Measurements from ENCODE around the gene TAS2R41.

TAS2R41 gene

GRCh38 chr7:143499743-143500348, 22.2 kb downstream of the TAS2R41 start:
- TF ChIP-seq, protein P1, sequence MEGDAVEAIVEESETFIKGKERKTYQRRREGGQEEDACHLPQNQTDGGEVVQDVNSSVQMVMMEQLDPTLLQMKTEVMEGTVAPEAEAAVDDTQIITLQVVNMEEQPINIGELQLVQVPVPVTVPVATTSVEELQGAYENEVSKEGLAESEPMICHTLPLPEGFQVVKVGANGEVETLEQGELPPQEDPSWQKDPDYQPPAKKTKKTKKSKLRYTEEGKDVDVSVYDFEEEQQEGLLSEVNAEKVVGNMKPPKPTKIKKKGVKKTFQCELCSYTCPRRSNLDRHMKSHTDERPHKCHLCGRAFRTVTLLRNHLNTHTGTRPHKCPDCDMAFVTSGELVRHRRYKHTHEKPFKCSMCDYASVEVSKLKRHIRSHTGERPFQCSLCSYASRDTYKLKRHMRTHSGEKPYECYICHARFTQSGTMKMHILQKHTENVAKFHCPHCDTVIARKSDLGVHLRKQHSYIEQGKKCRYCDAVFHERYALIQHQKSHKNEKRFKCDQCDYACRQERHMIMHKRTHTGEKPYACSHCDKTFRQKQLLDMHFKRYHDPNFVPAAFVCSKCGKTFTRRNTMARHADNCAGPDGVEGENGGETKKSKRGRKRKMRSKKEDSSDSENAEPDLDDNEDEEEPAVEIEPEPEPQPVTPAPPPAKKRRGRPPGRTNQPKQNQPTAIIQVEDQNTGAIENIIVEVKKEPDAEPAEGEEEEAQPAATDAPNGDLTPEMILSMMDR (IDR thresholded peaks at IDR 0.05; ENCODE audit: insufficient read depth, low read length, poor library complexity, severe bottlenecking), result no peak
- Histone ChIP-seq H3K36me3 (ENCODE audit: control insufficient read depth, insufficient read depth, low read length) (no peaks in the 10 kb centered on the region), H3K4me3 (replicated peaks; ENCODE audit: low read depth, low read length) (no peak overlapping the region), H3K27me3 (replicated peaks; ENCODE audit: control insufficient read depth, insufficient read depth, low read length) (no peaks in the 10 kb centered on the region; the same call in 1 of the 2 replicates)
- no peak for DNase-seq (ENCODE audit: extremely low read depth, insufficient read length)

- H3K36me3 ChIP-seq (ENCODE audit: control insufficient read depth, insufficient read depth, low read length), result no peaks in the 10 kb centered on the region
- no peak for DNase-seq (ENCODE audit: extremely low read depth, insufficient read length)
- no peak overlapping the region for H3K4me3 ChIP-seq (replicated peaks; ENCODE audit: low read depth, low read length)
- H3K27me3 ChIP-seq (replicated peaks; ENCODE audit: control insufficient read depth, insufficient read depth, low read length), result no peaks in the 10 kb centered on the region
- TF ChIP-seq, protein P1 (IDR thresholded peaks at IDR 0.05; ENCODE audit: insufficient read depth, low read length, poor library complexity, severe bottlenecking), result no peak
Observed at GRCh38 chr7:143503261-143503660, 25.6 kb downstream of the TAS2R41 start.

DNA sequence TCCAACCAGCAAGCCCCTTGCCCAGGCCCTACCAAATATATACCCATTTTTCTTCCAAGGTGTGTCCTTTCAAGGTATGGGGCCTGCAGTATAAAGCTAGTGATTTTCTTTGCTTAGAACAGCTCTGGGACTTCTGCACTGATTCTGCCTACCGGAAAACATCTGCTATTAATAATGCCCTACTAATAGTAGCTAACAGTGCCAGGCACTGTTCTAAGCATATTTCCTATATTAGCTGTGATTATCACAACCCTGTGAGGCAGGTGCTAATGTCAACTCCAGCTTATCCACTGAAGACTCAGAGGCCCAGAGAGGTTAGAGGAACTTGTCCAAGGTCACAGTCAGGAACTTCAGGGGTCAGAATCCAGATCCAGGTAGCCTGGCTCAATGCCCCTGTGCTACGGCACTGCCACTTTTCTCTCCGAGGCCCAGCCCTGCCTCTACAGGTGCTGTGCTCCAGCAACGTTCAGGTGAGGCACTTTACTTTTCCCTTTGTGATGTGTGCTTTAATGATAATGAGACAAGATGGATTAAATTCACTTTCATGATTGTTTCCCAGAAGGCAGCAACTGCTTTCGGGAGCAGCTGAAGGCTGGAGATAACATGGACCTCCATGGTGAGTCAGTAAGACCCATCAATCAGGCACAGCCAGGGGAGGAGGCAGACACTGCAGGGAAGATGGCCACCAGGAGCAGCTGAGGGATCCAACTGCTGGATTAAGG, 26.7 kb downstream of the TAS2R41 start:
- Histone ChIP-seq H3K27me3 (replicated peaks; ENCODE audit: control insufficient read depth, insufficient read depth, low read length) (no peaks in the 10 kb centered on the region), H3K4me3 (replicated peaks; ENCODE audit: low read depth, low read length) (no peak overlapping the region), H3K36me3 (ENCODE audit: control insufficient read depth, insufficient read depth, low read length) (no peaks in the 10 kb centered on the region)
- DNase-seq (ENCODE audit: extremely low read depth, insufficient read length), result no peak
- TF ChIP-seq, protein P1 (IDR thresholded peaks at IDR 0.05; ENCODE audit: insufficient read depth, low read length, poor library complexity, severe bottlenecking), result no peak

DNA sequence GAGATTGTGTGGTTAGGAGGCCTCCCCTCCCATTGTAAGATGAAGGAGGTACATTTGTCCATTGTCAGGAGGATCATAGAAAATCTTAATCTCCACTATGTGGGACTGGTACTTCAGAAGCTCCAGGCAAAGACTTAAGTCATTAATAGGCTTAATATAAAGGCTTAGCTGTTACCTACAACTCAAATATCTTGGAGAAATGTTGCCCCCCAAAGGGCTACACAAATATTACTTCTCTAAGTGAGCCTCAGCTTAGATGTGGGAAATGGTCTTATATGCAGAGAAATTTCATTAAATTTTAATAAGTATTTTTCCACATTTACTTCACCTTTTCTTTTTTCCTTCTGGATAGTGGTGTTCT, 27.2 kb downstream of the TAS2R41 start:
- no peaks in the 10 kb centered on the region for H3K36me3 ChIP-seq (ENCODE audit: control insufficient read depth, insufficient read depth, low read length)
- TF ChIP-seq, protein P1 (IDR thresholded peaks at IDR 0.05; ENCODE audit: insufficient read depth, low read length, poor library complexity, severe bottlenecking), result no peak
- no peak for DNase-seq (ENCODE audit: extremely low read depth, insufficient read length)
- no peaks in the 10 kb centered on the region for H3K27me3 ChIP-seq (replicated peaks; ENCODE audit: control insufficient read depth, insufficient read depth, low read length)
- no peak overlapping the region for H3K4me3 ChIP-seq (replicated peaks; ENCODE audit: low read depth, low read length)

DNA sequence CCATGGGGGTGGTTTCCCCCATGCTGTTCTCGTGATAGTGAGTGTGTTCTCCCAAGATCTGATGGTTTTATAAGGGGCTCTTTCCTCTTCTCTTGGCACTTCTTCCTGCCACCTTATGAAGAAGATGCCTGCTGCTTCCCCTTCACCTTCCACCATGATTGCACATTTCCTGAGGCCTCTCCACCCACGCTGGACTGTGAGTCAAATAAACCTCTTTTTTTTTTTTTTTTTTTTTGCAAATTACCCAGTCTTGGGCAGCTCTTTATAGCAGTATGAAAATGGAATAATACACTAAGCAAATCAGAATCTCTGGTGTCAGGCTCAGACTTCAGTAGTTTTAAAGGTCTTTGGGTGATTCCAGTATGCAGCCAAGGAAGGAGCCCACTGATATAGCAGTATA, 28.2 kb downstream of the TAS2R41 start:
- Histone ChIP-seq H3K4me3 (replicated peaks; ENCODE audit: low read depth, low read length) (no peak overlapping the region), H3K27me3 (replicated peaks; ENCODE audit: control insufficient read depth, insufficient read depth, low read length) (no peaks in the 10 kb centered on the region), H3K36me3 (ENCODE audit: control insufficient read depth, insufficient read depth, low read length) (no peaks in the 10 kb centered on the region)
- TF ChIP-seq, protein P1 (IDR thresholded peaks at IDR 0.05; ENCODE audit: insufficient read depth, low read length, poor library complexity, severe bottlenecking), result no peak
- no peak for DNase-seq (ENCODE audit: extremely low read depth, insufficient read length)

Measured in GM06990 (cell line).